Vagina (tissue), 2 donors: ENCODE results near the gene FBXL5.
A peak's percentile ranks its signal among the peaks of the same experiment; 100 is the strongest.

Experiments used
- CTCF ChIP-seq, 3 experiments: fragments of 450-650 bp in 2 of 3; fragments of 200-600 bp in 1 of 3; sonication (generic) in 1 of 3; IDR thresholded peaks; one replicate each; pipeline ENCODE4 v1.5.1; 2017 to 2019; ENCODE audit warnings: antibody characterized with exemption in 3 of 3, mild to moderate bottlenecking in 2 of 3, moderate library complexity in 2 of 3
- POLR2A ChIP-seq, 2 donors: fragments of 450-650 bp; IDR thresholded peaks; one replicate each; pipeline ENCODE4 v1.6.1; 2017; ENCODE audit warnings: antibody characterized with exemption in 2 of 2, mild to moderate bottlenecking in 2 of 2, moderate library complexity in 2 of 2
- POLR2AphosphoS5 ChIP-seq, 2 donors: sonication (generic); formaldehyde crosslinking; IDR thresholded peaks; one replicate each; pipeline ENCODE4 v1.9.0; 2017; ENCODE audit warnings: antibody characterized with exemption in 2 of 2, mild to moderate bottlenecking in 2 of 2, low read depth in 1 of 2; ENCODE audit not compliant: insufficient read depth in 1 of 2

- no peak for TF ChIP-seq CTCF (IDR thresholded peaks at IDR 0.05)
- TF ChIP-seq POLR2A (IDR thresholded peaks at IDR 0.05) = peak in 1 of 2 donors; percentile 93
- peak in 1 of 2 donors; percentile 84 for TF ChIP-seq POLR2AphosphoS5 (IDR thresholded peaks at IDR 0.05; ENCODE audit: insufficient read depth in 1 of 2, low read depth in 1 of 2)
These were observed at the start of gene FBXL5 for GRCh38 chr4:15655223-15656037.
